Neural progenitor cell (in vitro differentiated cells): ENCODE measurements around the gene EPPIN.

Experiments used
- CTCF ChIP-seq: fragments of 200-600 bp; sonication (generic); IDR thresholded peaks from 2 replicates; pipeline ENCODE4 v1.5.1; 2017; ENCODE audit warnings: antibody characterized with exemption, mild to moderate bottlenecking
- EZH2phosphoT487 ChIP-seq: fragments of 200-600 bp; sonication (generic); IDR thresholded peaks from 2 replicates; pipeline ENCODE4 v1.6.1; 2017; ENCODE audit warnings: antibody characterized with exemption

- no peak for TF ChIP-seq CTCF
- no peak for TF ChIP-seq EZH2phosphoT487
Observed at GRCh38 chr20:45503403-45503802, 43.8 kb downstream of the EPPIN start.
